Right lobe of liver (tissue), 4 donors: ENCODE results near the gene SLC24A3.

ENCODE experiments used
- POLR2A ChIP-seq: fragments of 450-650 bp; IDR thresholded peaks from one replicate; pipeline ENCODE4 v1.6.1; 2017; ENCODE audit warnings: antibody characterized with exemption, mild to moderate bottlenecking
- TF ChIP-seq, protein P1 (sequence below), 4 donors: fragments of 200-600 bp in 3 of 4; fragments of 450-650 bp in 1 of 4; IDR thresholded peaks; one replicate each; pipeline versions ENCODE4 v1.5.1 to v1.8.0; 2016 to 2022; ENCODE audit warnings: antibody characterized with exemption in 4 of 4, mild to moderate bottlenecking in 2 of 4
- donor health status: DM: no; HTN: no; CAD: no.
- donor health status: DM: no; HTN: no; CAD: no.
- donor health status: DM: no; HTN: yes; CAD: no.

DNA sequence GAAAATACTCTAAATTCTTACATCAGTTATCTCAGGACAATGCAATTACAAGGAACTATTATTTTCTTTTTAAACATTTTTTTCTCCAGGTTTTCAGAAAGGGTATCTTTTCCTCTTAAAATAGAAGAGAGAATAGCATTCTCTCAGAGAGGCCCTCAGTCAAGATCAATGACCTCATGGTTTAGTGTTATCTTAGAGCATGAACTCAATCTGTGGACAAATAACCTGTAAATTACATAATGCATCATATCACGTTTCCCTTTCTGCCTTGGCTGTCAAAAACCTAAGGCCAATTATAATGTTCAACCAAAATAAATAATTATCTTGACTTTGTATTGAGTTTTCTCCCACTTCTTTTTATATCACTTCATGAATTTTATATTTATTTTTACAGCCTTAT is 202.2 kb downstream of the SLC24A3 start:
- TF ChIP-seq, protein P1, sequence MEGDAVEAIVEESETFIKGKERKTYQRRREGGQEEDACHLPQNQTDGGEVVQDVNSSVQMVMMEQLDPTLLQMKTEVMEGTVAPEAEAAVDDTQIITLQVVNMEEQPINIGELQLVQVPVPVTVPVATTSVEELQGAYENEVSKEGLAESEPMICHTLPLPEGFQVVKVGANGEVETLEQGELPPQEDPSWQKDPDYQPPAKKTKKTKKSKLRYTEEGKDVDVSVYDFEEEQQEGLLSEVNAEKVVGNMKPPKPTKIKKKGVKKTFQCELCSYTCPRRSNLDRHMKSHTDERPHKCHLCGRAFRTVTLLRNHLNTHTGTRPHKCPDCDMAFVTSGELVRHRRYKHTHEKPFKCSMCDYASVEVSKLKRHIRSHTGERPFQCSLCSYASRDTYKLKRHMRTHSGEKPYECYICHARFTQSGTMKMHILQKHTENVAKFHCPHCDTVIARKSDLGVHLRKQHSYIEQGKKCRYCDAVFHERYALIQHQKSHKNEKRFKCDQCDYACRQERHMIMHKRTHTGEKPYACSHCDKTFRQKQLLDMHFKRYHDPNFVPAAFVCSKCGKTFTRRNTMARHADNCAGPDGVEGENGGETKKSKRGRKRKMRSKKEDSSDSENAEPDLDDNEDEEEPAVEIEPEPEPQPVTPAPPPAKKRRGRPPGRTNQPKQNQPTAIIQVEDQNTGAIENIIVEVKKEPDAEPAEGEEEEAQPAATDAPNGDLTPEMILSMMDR (IDR thresholded peaks at IDR 0.05): no peak
- TF ChIP-seq POLR2A: no peak
